ENCODE measurements around the gene PHF23.

Gene PHF23

DNA sequence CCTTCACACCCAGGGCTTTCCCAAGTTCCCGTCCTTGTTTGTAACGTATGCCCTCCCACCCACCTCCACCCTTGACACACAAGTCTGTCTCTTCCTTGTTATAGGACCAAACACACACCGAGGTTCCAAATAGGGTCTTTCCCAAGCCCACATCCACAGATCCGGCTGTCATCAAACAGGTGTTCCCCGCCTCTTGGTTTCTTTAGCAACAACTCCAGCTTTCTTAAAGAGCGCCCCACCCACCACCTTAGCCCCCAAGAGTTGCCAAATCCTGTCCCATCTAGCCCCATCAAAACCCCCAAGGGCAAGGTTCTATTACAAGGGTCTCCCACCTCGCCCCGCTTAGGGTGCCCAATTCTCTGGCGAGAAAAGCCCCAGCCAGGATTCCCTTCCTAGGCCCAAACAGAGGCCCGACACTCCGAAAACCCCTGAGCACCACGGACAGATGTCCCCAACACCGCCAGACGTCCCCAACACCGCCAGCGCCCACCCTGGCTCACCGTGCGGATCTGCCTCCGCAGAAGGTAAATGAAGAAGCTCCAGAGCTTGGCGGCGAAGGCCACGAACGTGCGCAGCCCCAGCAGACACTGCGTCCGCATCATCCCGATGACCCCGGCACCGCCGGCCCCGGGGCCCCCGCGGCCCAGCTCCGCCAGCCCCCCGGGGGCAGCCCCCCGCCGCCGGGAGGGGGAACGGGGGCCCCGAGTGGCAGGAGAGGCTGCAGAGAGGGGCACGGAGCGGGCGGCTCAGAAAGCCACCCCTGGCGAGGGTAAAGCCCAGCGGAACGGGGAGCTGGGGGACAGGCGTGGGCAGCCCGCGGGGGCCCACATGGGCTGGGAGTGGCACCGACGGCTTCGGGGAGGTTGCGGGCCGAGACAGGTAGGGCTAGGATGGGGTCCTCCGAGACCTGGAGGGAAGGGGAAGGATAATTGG, 11.7 kb upstream of the PHF23 start:
- TF ChIP-seq GATA3 (IDR thresholded peaks at IDR 0.05; ENCODE audit: low read depth, low read length) (no peak), GATA2 (IDR thresholded peaks at IDR 0.05; ENCODE audit: low read depth, low read length) (no peak)

DNA sequence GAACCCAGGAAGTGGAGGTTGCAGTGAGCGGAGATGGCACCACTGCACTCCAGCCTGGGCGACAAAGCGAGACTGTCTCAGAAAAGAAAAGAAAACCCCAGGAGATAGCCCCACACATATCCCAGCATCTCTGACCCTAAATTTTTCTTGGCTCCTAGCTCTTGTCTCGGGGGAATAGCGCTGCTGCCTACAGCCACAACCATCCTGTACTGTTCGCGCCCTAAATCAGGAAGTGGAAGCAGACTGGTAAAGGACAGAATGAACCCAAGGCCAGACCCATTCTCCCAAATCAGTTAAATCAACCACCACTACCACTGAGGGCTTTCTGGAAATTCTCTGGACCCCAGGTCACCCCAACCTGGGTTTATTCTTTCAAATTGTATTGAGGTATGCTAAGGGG, 10.6 kb upstream of the PHF23 start:
- TF ChIP-seq GATA2 (IDR thresholded peaks at IDR 0.05; ENCODE audit: low read depth, low read length) (no peak), GATA3 (IDR thresholded peaks at IDR 0.05; ENCODE audit: low read depth, low read length) (no peak)

GRCh38 chr17:7249214-7249613, 10.0 kb upstream of the PHF23 start:
- TF ChIP-seq GATA3 (IDR thresholded peaks at IDR 0.05; ENCODE audit: low read depth, low read length) (no peak), GATA2 (IDR thresholded peaks at IDR 0.05; ENCODE audit: low read depth, low read length) (no peak)

GRCh38 chr17:7248796-7249195, 9.5 kb upstream of the PHF23 start:
- TF ChIP-seq GATA2 (IDR thresholded peaks at IDR 0.05; ENCODE audit: low read depth, low read length) (no peak), GATA3 (IDR thresholded peaks at IDR 0.05; ENCODE audit: low read depth, low read length) (no peak)

DNA sequence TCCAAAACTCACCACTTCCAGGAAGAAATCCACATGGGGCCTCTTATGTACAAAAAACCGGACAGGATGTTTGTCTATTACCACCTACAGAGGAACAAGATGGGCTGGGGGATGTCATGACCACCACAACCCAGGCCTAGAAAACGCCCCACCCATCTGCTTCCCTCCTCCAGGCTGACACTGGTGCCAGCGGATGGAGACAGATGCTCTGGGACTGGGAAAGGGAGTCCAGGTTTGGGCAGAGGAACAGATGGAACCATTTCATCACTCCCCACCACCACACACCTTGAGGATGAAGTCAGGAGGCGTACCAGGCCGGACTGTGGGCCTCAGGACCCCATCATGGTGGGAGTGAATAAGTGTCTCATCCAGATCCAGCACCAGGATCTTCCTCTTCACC, 7.5 kb upstream of the PHF23 start:
- TF ChIP-seq GATA2 (IDR thresholded peaks at IDR 0.05; ENCODE audit: low read depth, low read length) (no peak), GATA3 (IDR thresholded peaks at IDR 0.05; ENCODE audit: low read depth, low read length) (no peak)

- TF ChIP-seq GATA3 (IDR thresholded peaks at IDR 0.05; ENCODE audit: low read depth, low read length): no peak
Observed at GRCh38 chr17:7243453-7243729, 4.1 kb upstream of the PHF23 start.

DNA sequence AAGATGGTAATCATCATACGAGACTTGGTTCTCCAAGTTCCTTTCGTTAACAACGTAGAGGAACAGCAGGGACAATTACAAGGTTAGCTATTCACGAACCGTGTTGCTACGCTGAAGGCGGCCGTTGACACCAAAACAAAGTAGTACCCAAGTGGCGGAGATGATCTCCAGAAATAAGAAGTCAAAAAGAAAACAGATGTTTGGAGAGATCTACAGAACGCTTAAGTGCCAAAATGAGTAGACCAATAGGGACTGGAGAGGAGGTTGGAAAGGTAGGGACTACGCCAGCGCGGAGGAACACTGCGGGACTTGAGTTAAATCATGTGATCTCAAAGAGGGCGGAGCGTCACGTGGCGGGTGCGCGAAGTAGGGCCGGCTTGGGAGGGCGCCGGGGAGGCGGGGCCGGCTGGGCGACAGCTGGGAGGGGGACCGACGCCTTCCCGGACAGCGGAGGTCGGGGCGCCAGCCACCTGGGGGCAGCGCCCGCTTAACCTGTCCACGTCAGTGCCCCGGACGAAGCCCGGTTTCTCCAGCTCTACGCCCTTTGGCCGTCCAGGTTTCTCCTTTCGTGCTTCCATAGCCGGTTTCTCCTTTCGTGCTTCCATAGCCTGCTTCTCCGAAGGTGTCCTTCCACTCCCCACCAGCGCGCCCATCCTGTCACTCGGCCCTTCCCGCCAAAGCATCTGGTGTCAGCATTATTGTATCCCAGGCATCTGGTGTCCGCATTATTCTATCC, 3.6 kb upstream of the PHF23 start:
- TF ChIP-seq GATA2 (IDR thresholded peaks at IDR 0.05; ENCODE audit: low read depth, low read length) (no peak), GATA3 (IDR thresholded peaks at IDR 0.05; ENCODE audit: low read depth, low read length) (no peak)

DNA sequence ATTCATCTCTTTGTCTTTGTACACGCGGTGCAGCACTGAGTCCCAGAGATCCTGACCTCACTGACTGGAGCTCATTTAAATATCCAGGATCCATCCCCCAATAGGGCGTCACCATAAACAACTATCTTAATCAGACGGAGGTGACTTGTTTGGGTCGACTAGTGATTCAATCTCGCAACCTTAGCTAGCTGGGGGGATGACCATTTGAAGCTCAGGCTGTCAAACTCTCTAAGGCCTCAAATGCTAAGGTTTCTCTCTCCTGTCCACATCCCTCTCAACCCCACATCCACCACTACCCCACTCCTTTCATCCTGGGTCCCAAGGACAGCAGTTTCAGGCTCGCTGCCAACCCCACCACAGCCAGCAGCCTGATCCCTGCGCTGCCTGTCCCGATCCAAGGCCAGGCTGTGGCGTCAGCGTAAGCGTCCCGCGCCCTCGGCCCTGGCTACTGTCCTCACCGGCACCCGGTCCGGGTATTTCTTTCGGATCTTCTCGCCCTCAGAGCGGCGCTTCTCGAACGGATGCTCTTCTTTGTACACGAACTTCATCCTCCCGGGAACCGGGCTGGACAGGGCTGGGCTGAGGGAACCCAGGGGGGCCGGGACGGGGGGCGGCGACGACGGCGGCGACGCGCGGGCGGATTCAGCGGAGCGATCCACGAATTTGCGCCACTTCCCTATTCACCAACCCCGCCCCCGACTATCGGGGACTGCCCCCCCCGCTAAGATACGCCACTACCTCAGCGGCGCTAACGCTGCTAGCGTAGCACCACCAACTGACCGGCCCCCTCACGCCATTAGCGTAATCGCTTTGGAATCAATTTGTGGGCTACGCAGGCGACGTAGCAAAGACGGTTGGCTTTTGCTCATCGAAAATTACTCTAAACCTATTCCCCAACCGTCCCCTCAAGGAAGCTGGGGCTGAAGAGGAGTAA, 2.8 kb upstream of the PHF23 start, which contains the start of gene GABARAP:
GABARAP (minus strand) TSS at position 667 of the 934 bp plus-strand sequence; CDS start at position 548, 119 bp downstream.
- no peak for TF ChIP-seq GATA3 (IDR thresholded peaks at IDR 0.05; ENCODE audit: low read depth, low read length)
- no peak for TF ChIP-seq GATA2 (IDR thresholded peaks at IDR 0.05; ENCODE audit: low read depth, low read length)

- TF ChIP-seq GATA3 (IDR thresholded peaks at IDR 0.05; ENCODE audit: low read depth, low read length): no peak
- TF ChIP-seq GATA2 (IDR thresholded peaks at IDR 0.05; ENCODE audit: low read depth, low read length): no peak
Observed at GRCh38 chr17:7241090-7241733, 2.0 kb upstream of the PHF23 start.

DNA sequence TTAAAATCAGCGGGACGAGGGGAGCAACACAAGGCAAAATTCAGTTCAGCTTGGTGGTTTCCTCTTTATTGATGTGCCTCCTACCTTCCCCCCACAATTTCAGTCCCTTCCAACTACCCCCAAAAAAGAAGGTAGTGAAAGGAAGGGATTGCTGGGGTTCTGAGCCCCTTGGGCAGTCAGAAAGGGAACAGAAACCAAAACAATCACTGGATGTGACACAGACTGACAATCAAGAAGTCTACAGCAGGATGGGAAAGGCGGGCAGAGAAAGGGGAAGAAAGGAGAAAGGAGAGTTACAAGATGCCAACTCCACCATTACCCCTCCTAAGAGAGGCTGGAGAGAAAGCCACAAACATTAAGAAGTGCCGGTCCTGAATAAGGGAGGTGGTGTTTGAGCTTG, 1.1 kb upstream of the PHF23 start:
- TF ChIP-seq GATA2 (IDR thresholded peaks at IDR 0.05; ENCODE audit: low read depth, low read length) (no peak), GATA3 (IDR thresholded peaks at IDR 0.05; ENCODE audit: low read depth, low read length) (no peak)

DNA sequence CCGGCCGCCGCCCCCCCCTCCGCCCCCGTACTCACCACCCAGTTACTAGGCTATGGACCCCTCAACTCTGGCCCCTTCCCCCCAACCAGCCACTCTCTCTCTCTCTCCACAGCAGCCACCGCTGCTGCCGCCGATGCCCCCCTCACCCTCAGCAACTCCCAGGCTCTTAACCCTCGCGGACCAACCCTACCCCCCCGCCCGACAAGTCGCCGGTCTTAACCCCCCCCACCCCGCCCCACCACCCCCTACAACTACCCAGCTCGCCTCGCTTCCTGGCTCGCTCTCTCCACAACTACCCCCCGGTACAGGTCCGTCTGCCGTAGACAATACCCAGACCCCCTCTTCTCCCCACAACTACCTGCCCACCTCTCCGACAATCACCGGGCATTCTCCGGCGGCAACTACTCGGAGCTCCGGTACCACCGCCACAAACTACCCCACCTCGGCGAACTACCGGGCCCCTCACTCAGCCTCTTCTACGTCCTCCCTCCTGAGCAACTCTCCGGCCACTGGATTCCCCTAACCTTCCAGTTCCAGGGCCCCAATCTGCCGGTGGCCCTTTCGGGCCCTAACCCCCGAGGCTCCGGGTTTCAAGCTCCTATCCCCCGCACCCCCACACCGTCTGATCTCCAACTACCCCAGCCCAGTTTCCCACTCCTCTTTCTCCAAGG, 702 bp downstream of the PHF23 start:
- TF ChIP-seq GATA2 (IDR thresholded peaks at IDR 0.05; ENCODE audit: low read depth, low read length) (no peak), GATA3 (IDR thresholded peaks at IDR 0.05; ENCODE audit: low read depth, low read length) (no peak)

DNA sequence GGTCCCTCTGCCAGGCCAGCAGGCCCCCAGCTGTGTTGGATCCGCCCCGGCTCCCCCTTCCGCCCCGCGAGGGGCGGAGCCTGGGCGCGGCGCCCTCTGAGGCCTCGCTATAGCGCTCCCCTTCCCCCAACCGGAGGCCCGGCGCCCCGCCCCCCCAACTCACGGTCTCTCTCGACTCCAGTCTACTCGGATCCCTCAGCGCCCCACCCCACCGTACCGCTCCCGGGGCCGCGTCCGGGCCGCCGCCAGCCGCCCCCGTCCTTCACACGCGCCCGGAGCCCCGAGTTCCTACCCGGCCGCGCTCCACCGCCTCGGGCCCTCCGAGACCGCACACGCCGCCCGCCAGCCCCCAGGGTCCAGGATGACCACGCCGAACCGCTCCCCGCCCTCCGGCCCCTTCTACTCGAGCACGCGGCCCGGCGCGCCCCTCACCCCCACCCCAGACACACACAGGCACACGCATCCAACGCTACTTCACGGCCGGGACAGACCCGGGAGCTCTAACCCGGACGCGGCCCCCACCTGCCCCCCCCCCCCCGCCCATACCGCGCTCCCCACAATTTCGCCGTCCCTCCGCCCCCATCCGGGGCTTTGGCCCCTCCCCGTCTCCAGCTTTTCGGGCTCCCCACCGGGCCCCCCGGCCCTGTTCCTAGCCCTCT, 1.4 kb downstream of the PHF23 start:
- TF ChIP-seq GATA2 (IDR thresholded peaks at IDR 0.05; ENCODE audit: low read depth, low read length): no peak
- no peak for TF ChIP-seq GATA3 (IDR thresholded peaks at IDR 0.05; ENCODE audit: low read depth, low read length)
